Astrocyte of the cerebellum (primary cell): ENCODE measurements around the gene FBXO7.

Experiments
- DNase-seq: peaks from one replicate; pipeline ENCODE4 v3.0.0-alpha.2; 2011; ENCODE audit warnings: low read depth
- H3K4me3 ChIP-seq: 2 replicates; pipeline ENCODE4 v1.5.1; 2011; ENCODE audit warnings: mild to moderate bottlenecking, low read depth, low read length, moderate library complexity
- CTCF ChIP-seq: IDR thresholded peaks from 2 replicates; pipeline ENCODE4 v1.5.1; 2012; ENCODE audit warnings: low read length, low read depth, moderate library complexity, mild to moderate bottlenecking; ENCODE audit errors: missing control alignments
- in situ Hi-C: cut with HindIII; loops from 2 replicates; pipeline ENCODE4 v1.10.0; 2017; ENCODE audit warnings: low sequenced_read_pairs

The FBXO7 gene

GRCh38 chr22:32542066-32542676 is 67.6 kb downstream of the FBXO7 start:
- no peak for TF ChIP-seq CTCF
- DNase-seq: no peak
- in situ Hi-C loops: no loop called here
- H3K4me3 ChIP-seq: no peak overlapping the region

DNA sequence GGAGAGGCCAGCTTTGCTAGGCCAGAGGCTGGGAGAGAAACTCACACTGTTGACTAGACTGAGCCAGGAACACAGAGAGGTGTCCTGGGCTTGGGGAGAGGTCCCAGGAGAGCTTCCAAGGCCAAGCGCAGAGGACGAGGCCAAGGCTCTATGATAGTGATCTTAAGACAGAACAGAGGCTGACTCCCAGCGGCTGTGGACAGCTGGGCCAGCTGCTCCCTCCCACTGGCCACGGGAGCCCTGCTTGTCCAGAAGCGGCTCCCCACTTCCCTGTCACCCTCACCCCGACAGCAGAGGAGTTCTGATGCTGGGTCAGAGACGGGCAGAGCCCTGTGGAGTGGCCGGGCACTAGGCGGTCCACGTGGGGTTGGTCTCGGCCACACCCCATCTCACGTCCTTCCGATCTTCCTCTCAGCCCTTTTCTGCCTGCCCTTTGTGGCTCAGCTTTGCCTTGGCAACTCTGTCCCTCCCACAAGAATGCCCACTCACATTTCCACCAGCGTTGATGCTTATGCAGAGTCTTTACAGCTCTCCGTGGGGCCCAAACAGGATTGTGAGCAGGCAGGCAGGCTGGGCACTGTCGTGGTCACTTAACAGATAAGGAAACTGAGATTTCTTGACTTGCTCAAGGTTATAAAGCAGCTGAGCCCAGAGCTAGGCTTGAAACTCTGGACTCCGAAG is 68.2 kb downstream of the FBXO7 start:
- H3K4me3 ChIP-seq: no peak overlapping the region
- no peak for TF ChIP-seq CTCF
- in situ Hi-C loops: no loop called here
- DNase-seq: no peak

- no peak for DNase-seq
- in situ Hi-C loops: no loop called here
- no peak for TF ChIP-seq CTCF
- H3K4me3 ChIP-seq: no peak overlapping the region
Measured at GRCh38 chr22:32544953-32545558, 70.4 kb downstream of the FBXO7 start.

- TF ChIP-seq CTCF: no peak
- in situ Hi-C loops: no loop called here
- DNase-seq: no peak
- H3K4me3 ChIP-seq: no peak overlapping the region
Measured at GRCh38 chr22:32545801-32546200, 71.2 kb downstream of the FBXO7 start.

DNA sequence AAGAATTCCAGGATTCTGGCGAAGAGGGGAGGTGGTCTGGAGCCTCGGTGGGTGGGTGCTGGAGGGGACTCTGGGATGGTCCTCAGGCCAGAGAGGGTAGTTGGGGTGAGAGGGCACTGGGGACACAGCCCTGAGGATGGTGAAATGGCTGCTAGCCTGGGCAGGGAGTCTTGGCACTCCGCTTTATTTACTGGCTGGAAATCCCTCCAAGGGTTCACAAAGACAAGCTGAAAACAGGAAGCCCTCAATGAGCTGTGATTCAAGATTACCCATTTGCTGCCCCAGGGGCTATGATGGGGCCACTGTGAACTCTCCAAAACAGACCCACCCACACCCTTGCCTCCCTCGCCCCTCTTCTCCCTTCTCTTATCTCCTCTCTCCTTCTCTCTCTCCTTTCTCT is 71.9 kb downstream of the FBXO7 start:
- in situ Hi-C loops: no loop called here
- DNase-seq: no peak
- H3K4me3 ChIP-seq: no peak overlapping the region
- TF ChIP-seq CTCF: no peak

- no peak for DNase-seq
- in situ Hi-C loops: no loop called here
- H3K4me3 ChIP-seq: no peak overlapping the region
- TF ChIP-seq CTCF: no peak
Measured at GRCh38 chr22:32546935-32547334, 72.3 kb downstream of the FBXO7 start.
